KMS-11 (cell line): ENCODE data around the gene SCGB2A2.

Source experiments
- H2AFZ ChIP-seq: fragments of 200-600 bp; sonication (generic); 2 replicates; pipeline ENCODE4 v1.6.1; 2016; ENCODE audit warnings: antibody characterized with exemption, mixed run types, low read depth
- H3K27ac ChIP-seq: fragments of 200-600 bp; sonication (generic); 2 replicates; pipeline ENCODE4 v1.6.1; 2016; ENCODE audit warnings: mild to moderate bottlenecking, mixed run types
- H3K27me3 ChIP-seq: fragments of 200-600 bp; sonication (generic); 2 replicates; pipeline ENCODE4 v1.6.1; 2017; ENCODE audit warnings: mild to moderate bottlenecking, low read depth, mixed run types, moderate library complexity; ENCODE audit not compliant: insufficient read depth
- H3K36me3 ChIP-seq: fragments of 200-600 bp; sonication (generic); 2 replicates; pipeline ENCODE4 v1.6.1; 2017; ENCODE audit warnings: mild to moderate bottlenecking, mixed run types; ENCODE audit not compliant: insufficient read depth
- H3K4me1 ChIP-seq: fragments of 200-600 bp; sonication (generic); 2 replicates; pipeline ENCODE4 v1.6.1; 2016; ENCODE audit warnings: mild to moderate bottlenecking, low read depth, mixed run types; ENCODE audit not compliant: poor library complexity, severe bottlenecking
- H3K4me2 ChIP-seq: fragments of 200-600 bp; sonication (generic); 2 replicates; pipeline ENCODE4 v1.7.0; 2016; ENCODE audit warnings: mild to moderate bottlenecking, mixed run types
- H3K4me3 ChIP-seq: fragments of 200-600 bp; sonication (generic); IDR thresholded peaks from 2 replicates; pipeline ENCODE4 v1.6.1; 2017; ENCODE audit warnings: low read depth, low read length, mixed read lengths; ENCODE audit not compliant: insufficient read depth
- H3K79me2 ChIP-seq: fragments of 200-600 bp; sonication (generic); 2 replicates; pipeline ENCODE4 v1.6.1; 2016; ENCODE audit warnings: low read depth, mixed run types; ENCODE audit not compliant: insufficient read depth
- H3K9ac ChIP-seq: fragments of 200-600 bp; sonication (generic); 2 replicates; pipeline ENCODE4 v1.6.1; 2016; ENCODE audit warnings: mild to moderate bottlenecking, mixed run types
- H4K20me1 ChIP-seq: fragments of 200-600 bp; sonication (generic); 2 replicates; pipeline ENCODE4 v1.6.1; 2016; ENCODE audit warnings: mild to moderate bottlenecking, mixed run types; ENCODE audit not compliant: insufficient read depth
- TF ChIP-seq, protein P1 (sequence below): fragments of 200-600 bp; sonication (generic); conservative IDR thresholded peaks from 2 replicates; pipeline ENCODE4 v1.6.1; 2017; ENCODE audit warnings: low read depth, mild to moderate bottlenecking, antibody characterized with exemption, low read length, moderate library complexity, mixed read lengths

SCGB2A2 gene

DNA sequence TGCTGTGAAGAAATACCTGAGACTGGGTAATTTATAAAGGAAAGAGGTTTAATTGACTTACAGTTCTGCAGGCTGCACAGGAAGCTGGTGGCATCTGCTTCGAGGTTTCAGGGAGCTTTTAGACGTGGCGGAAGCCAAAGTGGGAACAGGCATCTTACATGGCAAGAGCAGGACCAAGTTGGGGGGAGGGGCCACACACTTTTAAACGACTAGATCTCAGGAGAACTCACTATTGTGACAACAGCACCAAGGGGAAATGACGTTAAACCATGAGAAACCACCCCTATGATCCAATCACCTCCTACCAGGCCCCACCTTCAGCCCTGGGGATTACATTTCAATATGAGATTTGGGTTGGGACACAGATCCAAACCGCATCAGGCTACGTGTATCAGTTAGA lies 40.0 kb downstream of the SCGB2A2 start:
- no peaks in the 10 kb centered on the region for H3K4me1 ChIP-seq
- H3K36me3 ChIP-seq = no peaks in the 10 kb centered on the region
- H3K9ac ChIP-seq = no peak overlapping the region
- H3K27ac ChIP-seq = no peak overlapping the region
- H3K4me3 ChIP-seq = no peak overlapping the region
- H3K79me2 ChIP-seq = no peaks in the 10 kb centered on the region
- TF ChIP-seq, protein P1, sequence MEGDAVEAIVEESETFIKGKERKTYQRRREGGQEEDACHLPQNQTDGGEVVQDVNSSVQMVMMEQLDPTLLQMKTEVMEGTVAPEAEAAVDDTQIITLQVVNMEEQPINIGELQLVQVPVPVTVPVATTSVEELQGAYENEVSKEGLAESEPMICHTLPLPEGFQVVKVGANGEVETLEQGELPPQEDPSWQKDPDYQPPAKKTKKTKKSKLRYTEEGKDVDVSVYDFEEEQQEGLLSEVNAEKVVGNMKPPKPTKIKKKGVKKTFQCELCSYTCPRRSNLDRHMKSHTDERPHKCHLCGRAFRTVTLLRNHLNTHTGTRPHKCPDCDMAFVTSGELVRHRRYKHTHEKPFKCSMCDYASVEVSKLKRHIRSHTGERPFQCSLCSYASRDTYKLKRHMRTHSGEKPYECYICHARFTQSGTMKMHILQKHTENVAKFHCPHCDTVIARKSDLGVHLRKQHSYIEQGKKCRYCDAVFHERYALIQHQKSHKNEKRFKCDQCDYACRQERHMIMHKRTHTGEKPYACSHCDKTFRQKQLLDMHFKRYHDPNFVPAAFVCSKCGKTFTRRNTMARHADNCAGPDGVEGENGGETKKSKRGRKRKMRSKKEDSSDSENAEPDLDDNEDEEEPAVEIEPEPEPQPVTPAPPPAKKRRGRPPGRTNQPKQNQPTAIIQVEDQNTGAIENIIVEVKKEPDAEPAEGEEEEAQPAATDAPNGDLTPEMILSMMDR = no peak
- no peak overlapping the region for H3K4me2 ChIP-seq
- no peak overlapping the region for H2AFZ ChIP-seq
- H3K27me3 ChIP-seq = no peaks in the 10 kb centered on the region
- H4K20me1 ChIP-seq = no peaks in the 10 kb centered on the region

DNA sequence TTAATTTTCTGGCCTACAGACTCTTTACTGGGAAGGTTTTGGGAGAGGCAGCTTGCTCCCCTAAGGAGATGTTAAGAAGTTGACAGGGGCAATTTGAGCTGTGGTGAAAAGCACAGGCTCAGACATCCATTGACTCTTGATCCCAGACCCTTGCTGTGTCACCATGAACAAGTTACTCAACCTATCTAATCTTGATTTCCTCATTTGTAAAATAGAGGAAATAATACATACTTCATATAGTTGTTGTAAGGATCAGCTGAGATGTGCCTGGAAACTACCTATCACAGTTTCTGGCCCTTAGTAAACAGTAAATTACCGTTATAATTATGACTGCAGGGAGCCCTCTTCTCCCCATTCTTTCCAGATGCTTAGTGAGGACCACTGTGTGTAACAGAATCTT lies 45.5 kb downstream of the SCGB2A2 start:
- Histone ChIP-seq H3K4me3 (no peak overlapping the region), H3K4me2 (no peak overlapping the region), H3K36me3 (no peaks in the 10 kb centered on the region), H3K27me3 (no peaks in the 10 kb centered on the region), H3K79me2 (no peaks in the 10 kb centered on the region), H3K4me1 (no peaks in the 10 kb centered on the region), H4K20me1 (no peaks in the 10 kb centered on the region), H3K27ac (no peak overlapping the region), H3K9ac (no peak overlapping the region), H2AFZ (no peak overlapping the region; the same call in 1 of the 2 replicates)
- TF ChIP-seq, protein P1 = no peak

DNA sequence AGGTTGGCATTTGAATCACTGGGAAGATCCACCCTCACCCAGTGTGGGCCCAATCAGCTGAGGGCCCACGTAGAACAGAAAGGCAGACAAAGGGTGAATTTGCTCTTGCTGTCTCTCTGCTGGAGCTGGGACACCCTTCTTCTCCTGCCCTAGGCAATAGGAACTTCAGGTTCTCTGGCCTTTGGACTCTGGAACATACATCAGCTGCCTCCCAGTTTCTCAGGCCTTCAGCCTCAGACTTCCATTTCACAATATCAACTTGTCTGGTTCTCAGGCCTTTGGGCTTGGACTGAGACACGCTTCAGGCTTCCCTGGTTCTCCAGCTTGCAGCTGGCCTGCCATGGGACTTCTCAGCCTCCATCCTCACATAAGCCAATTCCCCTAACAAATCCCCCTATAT lies 52.6 kb downstream of the SCGB2A2 start:
- Histone ChIP-seq H4K20me1 (no peaks in the 10 kb centered on the region), H3K79me2 (no peaks in the 10 kb centered on the region), H3K9ac (no peak overlapping the region), H3K4me1 (no peaks in the 10 kb centered on the region), H3K4me2 (no peak overlapping the region), H3K27me3 (no peaks in the 10 kb centered on the region), H2AFZ (no peak overlapping the region), H3K4me3 (no peak overlapping the region), H3K36me3 (no peaks in the 10 kb centered on the region), H3K27ac (no peak overlapping the region)
- TF ChIP-seq, protein P1 = no peak
